Heart left ventricle (tissue), 16 donors: Measurements from ENCODE around the gene ARSI. TPM values are rescaled to one million over a fixed set of nuclear protein-coding genes. Genes with fewer than 3 reads are reported as not detected.
A peak's percentile ranks its signal among the peaks of the same experiment; 100 is the strongest.

Experiments
- ATAC-seq, 4 donors: fragments of 200-7000 bp; cut with Tn5 transposase; one replicate each; pipeline ENCODE4 v1.9.1; 2020 to 2022; ENCODE audit warnings: moderate library complexity in 4 of 4, mild to moderate bottlenecking in 3 of 4, moderate number of reproducible peaks in 1 of 4
- DNase-seq, 5 donors: peaks; one replicate each; pipeline ENCODE4 v3.0.0-alpha.2; 2020
- H3K27ac ChIP-seq, 12 donors: fragments of 200-600 bp; sonication (generic) in 4 of 12; one replicate each; pipeline versions ENCODE4 v1.5.0 to v1.8.0; 2016 to 2022; ENCODE audit warnings: mild to moderate bottlenecking in 2 of 12
- H3K27me3 ChIP-seq, 9 donors: fragments of 200-600 bp; sonication (generic) in 2 of 9; one replicate each; pipeline versions ENCODE4 v1.5.1 to v1.8.0; 2016 to 2022; ENCODE audit warnings: mild to moderate bottlenecking in 3 of 9
- H3K36me3 ChIP-seq, 9 donors: fragments of 200-600 bp; sonication (generic) in 2 of 9; one replicate each; pipeline versions ENCODE4 v1.5.0 to v1.8.0; 2018 to 2022; ENCODE audit warnings: mild to moderate bottlenecking in 2 of 9
- H3K4me1 ChIP-seq, 12 donors: fragments of 200-600 bp; sonication (generic) in 4 of 12; one replicate each; pipeline versions ENCODE4 v1.5.0 to v1.8.0; 2016 to 2022; ENCODE audit warnings: mild to moderate bottlenecking in 3 of 12
- H3K4me3 ChIP-seq, 12 donors: fragments of 200-600 bp; sonication (generic) in 4 of 12; one replicate each; pipeline versions ENCODE4 v1.5.0 to v1.8.0; 2017 to 2022; ENCODE audit warnings: mild to moderate bottlenecking in 9 of 12, moderate library complexity in 4 of 12
- H3K9me3 ChIP-seq, 12 donors: fragments of 200-600 bp; sonication (generic) in 4 of 12; one replicate each; pipeline versions ENCODE4 v1.5.0 to v1.8.0; 2016 to 2022; ENCODE audit warnings: mild to moderate bottlenecking in 1 of 12
- CTCF ChIP-seq, 12 donors: fragments of 200-600 bp; sonication (generic) in 4 of 12; IDR thresholded peaks; one replicate each; pipeline versions ENCODE4 v1.5.0 to v1.8.0; 2018 to 2022; ENCODE audit warnings: antibody characterized with exemption in 12 of 12, mild to moderate bottlenecking in 5 of 12
- POLR2A ChIP-seq, 2 donors: fragments of 450-650 bp; IDR thresholded peaks; one replicate each; pipeline ENCODE4 v1.6.1; 2017; ENCODE audit warnings: antibody characterized with exemption in 2 of 2, mild to moderate bottlenecking in 2 of 2, moderate library complexity in 2 of 2
- WGBS, 4 donors: extraction: QIAGEN DNeasy Blood & Tissue Kit in 2 of 4; methylation state at CpG; one replicate each; pipeline versions ENCODE4 v1.1.5 to v1.1.7; 2013 to 2018; 5-methylcytosine and 5-hydroxymethylcytosine counted together
- intact Hi-C, 10 donors: fragments of 100-400 bp; cut with DNase I; formaldehyde crosslinking; loops; one replicate each; pipeline versions ENCODE4 v1.11.1 to v1.14.2; 2022
- polyA plus RNA-seq, 2 donors: library from polyadenylated mRNA; stranded (reverse); fragments of 200-250 nt; gene quantifications; one replicate each; pipeline ENCODE4 v1.2.3, GENCODE V29; 2013
- total RNA-seq, 9 donors: library from RNA; depleted of rRNA in 2 of 9; stranded (reverse); fragments of >200 nt in 2 of 9; fragmentation: NEBNext Ultra II Directional in 3 of 9; extraction: Animal tissue kit (Norgen Biotek cat#: 25700) in 3 of 9; gene quantifications; one replicate each; pipeline versions ENCODE4 v1.1.0 to v1.2.4, GENCODE V29; 2016 to 2023
- donor health status: ischemic (EF 13 %, LVEDD 7.1; RV severe dilation, severe dysfunction).
- donor health status: healthy with polysubstance abuse.
- donor health status: DM: no; HTN: yes; CAD: no.
- donor health status: DM: no; HTN: no; CAD: no.
- donor health status: ischemic (EF 25% LVEDD 6.9; RV normal size, moderate dysfunction).
- donor health status: ischemic (EF 25% LVEDD 5.7; RV mildly dilated, moderate dysfunction).
- donor health status: healthy.
- donor health status: DM: yes; HTN: yes; CAD: no.
- donor health status: ischemic (EF 35%, LVEDD 5.7; RV mildly dilated, moderate dysfunction).
- donor health status: nonischemic (EF 11% LVEDD 7.7; RV severe dilation, severe dysfunction).
- donor health status: DM: yes; HTN: yes; CAD: no.
- donor health status: PGD.
- donor health status: ischemic (EF 29% LVEDD 5.4; RV normal size, mild dysfunction).
- donor health status: nonischemic (EF 23%, LVEDD 6.1; RV moderate dilation, normal function).

ARSI gene
- total and polyA plus RNA-seq, 11 donors, result 0.12 to 0.95 (median 0.42) TPM; not detected in 3

- H3K27me3 ChIP-seq, result no peaks in the 10 kb centered on the region
- H3K36me3 ChIP-seq, result no peaks in the 10 kb centered on the region
- intact Hi-C loops, result loop anchor here in 4 of 10 donors (5.0 to 10.0 kb wide), 2 partner anchors 82 to 164 kb away; no protein-coding TSS in a partner anchor
- no peaks in the 10 kb centered on the region for H3K9me3 ChIP-seq
- no peak overlapping the region for H3K27ac ChIP-seq
- ATAC-seq (no peak), DNase-seq (no peak)
- WGBS, 4 donors, result 68 to 77% (median 75%) methylated on average over 12 of the region's 12 CpGs
- no peaks in the 10 kb centered on the region for H3K4me1 ChIP-seq
- TF ChIP-seq CTCF (IDR thresholded peaks at IDR 0.05), result no peak
- TF ChIP-seq POLR2A (IDR thresholded peaks at IDR 0.05), result no peak
- no peak overlapping the region for H3K4me3 ChIP-seq
Measured at GRCh38 chr5:150270541-150271295, 32.0 kb downstream of the ARSI start.

- no peak for DNase-seq
- no peak overlapping the region for H3K27ac ChIP-seq
Measured at GRCh38 chr5:150266871-150267291, 35.8 kb downstream of the ARSI start.

DNA sequence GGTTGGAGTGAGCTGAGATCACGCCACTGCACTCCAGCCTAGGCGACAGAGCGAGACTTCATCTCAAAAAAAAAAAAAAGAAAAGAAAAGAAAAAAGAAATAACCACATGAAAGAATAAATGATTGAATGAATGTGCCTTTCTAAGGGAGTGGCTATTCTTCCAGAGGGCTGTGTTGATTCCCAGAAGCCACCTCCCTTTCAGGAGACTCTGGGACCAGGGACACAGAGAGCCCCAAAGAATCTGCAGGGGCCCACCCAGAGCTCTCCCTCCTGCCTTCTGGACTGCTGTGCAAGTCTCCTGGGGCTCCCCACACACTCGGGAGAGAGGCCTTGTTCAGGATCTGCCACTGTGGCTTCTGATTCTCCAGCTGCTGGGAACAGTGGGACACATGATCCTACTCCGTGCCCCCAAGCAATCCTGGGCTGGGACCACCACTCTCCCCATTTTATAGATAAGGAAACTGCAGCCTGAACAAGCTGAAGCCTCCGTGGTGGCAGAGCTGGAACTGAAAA lies 36.8 kb downstream of the ARSI start:
- no peak for ATAC-seq
- TF ChIP-seq CTCF (IDR thresholded peaks at IDR 0.05), result no peak
- TF ChIP-seq POLR2A (IDR thresholded peaks at IDR 0.05), result no peak
- peak in 1 of 5 donors; percentile 7 for DNase-seq
- intact Hi-C loops, result loop anchor here in 2 of 10 donors (10.0 kb wide), 1 partner anchor 169 kb away; no protein-coding TSS in a partner anchor
- no peak overlapping the region for H3K4me3 ChIP-seq
- 77 to 81% (median 79%) methylated on average over 6 of the region's 6 CpGs for WGBS, 4 donors
- no peaks in the 10 kb centered on the region for H3K27me3 ChIP-seq
- no peak overlapping the region for H3K27ac ChIP-seq
- no peaks in the 10 kb centered on the region for H3K36me3 ChIP-seq
- H3K4me1 ChIP-seq, result peaks cover 0 to 9% (median 3%) of the 10 kb centered on the region in 12 donors
- H3K9me3 ChIP-seq, result no peaks in the 10 kb centered on the region

More at GRCh38 chr5:150266871-150267291, 35.8 kb downstream of the ARSI start:
- Histone ChIP-seq H3K27me3 (no peaks in the 10 kb centered on the region), H3K9me3 (no peaks in the 10 kb centered on the region), H3K4me1 (peaks cover 0 to 9% (median 3%) of the 10 kb centered on the region in 12 donors), H3K4me3 (no peak overlapping the region), H3K36me3 (no peaks in the 10 kb centered on the region)
- TF ChIP-seq CTCF (IDR thresholded peaks at IDR 0.05) (no peak), POLR2A (IDR thresholded peaks at IDR 0.05) (no peak)
- intact Hi-C loops, result loop anchor here in 2 of 10 donors (10.0 kb wide), 1 partner anchor 168 kb away; no protein-coding TSS in a partner anchor
- no peak for ATAC-seq
- WGBS, 4 donors, result 76 to 89% (median 82%) methylated on average over 3 to 4 of the region's 4 CpGs
